ENCODE data around the gene GLCE.

GRCh38 chr15:69145694-69146492 lies 14.5 kb upstream of the GLCE start:
- no peak for TF ChIP-seq CTCF (IDR thresholded peaks at IDR 0.05; ENCODE audit: low read length)
- no peak for TF ChIP-seq EZH2 (IDR thresholded peaks at IDR 0.05; ENCODE audit: borderline replicate concordance, low read length)
